Epithelial cell of prostate (primary cell): ENCODE results near the gene LYG1.
"Not testable (repeated sequence)": the region's sequence is repeated elsewhere in the genome, so short reads cannot be mapped to it uniquely, and the experiment has no call there.

Experiments
- DNase-seq: peaks from one replicate; pipeline ENCODE4 v3.0.0-alpha.2; 2011; ENCODE audit warnings: low read depth, low spot score
- H3K27ac ChIP-seq: fragments of 450-650 bp; 2 replicates; pipeline ENCODE4 v1.5.1; 2017; ENCODE audit warnings: mild to moderate bottlenecking

LYG1 gene

DNA sequence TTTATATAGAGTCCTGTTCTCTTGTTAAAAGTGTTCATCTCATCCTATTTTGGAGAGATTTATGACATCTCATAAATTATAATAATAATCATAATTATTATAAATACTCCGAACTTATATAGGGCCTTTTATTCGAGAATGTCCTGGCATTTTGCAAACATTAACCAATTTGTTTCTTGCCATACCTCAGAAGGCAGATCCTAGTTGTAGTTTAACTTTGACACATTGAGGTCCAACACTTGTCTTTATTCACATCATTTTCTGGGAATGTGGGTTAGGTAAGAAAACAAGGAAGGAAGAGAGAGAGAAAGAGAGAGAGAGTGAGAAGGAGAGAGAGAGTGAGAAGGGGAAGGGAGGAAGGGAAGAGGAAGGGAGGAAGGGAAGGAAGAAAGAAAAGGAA is at the start of gene LYG1:
LYG1 (minus strand) TSS at position 101 of the 400 bp plus-strand sequence. CDS start 5,527 bp downstream, outside the sequence.
- not testable (repeated sequence) for H3K27ac ChIP-seq, DNase-seq

DNA sequence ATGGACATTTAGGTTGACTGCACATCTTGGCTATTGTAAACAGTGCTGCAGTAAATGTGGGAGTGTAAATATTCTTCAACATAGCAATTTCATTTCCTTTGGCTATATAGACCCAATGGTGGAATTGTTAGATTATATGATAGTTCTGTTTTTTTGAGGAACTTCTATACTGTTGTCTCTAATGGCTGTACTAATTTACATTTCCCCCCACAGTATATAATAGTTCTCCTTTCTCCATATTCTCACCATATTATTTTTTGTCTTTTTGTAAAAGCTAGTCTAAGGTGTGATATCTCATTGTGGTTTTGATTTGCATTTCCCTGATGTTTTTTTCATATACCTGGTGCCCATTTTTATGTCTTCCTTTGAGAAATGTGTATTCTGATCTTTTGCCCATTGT is 49.2 kb upstream of the LYG1 start:
- DNase-seq: no peak
- no peak overlapping the region for H3K27ac ChIP-seq

DNA sequence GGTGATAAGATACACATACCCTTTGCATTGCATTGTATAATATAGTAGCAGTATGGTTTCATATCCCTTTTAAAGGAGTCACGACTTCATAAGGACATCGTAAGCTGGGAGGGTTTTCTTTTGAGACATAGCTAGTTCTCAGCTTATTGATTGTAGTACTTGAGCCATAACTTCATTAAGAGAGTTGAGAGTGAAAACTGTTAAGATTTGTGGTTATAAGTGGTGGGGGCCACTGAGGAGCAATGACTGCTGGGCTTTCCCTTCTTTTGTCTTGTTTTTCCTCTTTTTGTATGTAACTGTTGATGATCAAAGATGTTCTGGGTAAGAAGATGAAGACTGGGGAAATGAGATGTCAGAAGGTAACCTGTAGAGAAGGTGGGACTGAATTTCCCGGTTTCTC is 47.2 kb upstream of the LYG1 start:
- H3K27ac ChIP-seq: no peak overlapping the region
- DNase-seq: no peak

DNA sequence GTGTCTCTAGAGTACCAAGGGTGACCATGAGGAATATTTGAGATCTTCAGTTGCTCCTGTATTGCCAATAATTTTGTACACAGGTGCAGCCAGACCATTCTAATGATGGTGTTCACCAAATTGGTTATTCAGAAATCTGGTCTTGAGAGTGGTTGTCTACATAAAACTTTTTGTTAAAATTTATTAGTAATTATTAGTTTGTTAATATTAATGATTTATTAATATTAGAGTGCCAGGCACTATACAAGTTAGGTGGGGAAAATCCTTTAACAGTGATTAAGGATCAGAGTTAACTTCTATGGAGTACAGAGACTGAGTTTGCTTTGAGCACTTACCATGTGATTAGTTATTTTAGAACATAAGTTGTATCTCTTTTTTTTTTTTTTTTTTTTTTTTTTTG is 45.2 kb upstream of the LYG1 start:
- H3K27ac ChIP-seq: no peak overlapping the region
- no peak for DNase-seq

DNA sequence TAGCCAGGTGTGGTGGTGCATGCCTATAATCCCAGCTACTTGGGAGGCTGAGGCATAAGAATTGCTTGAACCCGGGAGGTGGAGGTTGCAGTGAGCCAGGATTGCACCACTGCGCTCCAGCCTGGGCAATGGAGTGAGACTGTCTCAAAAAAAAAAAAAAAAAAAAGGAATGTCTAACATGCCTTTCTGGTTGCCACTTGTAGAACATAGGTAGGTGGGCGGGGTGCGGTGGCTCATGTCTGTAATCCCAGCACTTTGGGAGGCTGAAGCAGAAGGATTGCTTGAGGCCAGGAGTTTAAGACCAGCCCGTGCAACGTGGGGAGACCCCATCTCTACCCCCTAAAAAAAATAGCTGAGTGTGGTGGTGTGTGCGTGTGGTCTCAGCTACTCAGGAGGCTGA is 44.4 kb upstream of the LYG1 start:
- not testable (repeated sequence) for H3K27ac ChIP-seq, DNase-seq

DNA sequence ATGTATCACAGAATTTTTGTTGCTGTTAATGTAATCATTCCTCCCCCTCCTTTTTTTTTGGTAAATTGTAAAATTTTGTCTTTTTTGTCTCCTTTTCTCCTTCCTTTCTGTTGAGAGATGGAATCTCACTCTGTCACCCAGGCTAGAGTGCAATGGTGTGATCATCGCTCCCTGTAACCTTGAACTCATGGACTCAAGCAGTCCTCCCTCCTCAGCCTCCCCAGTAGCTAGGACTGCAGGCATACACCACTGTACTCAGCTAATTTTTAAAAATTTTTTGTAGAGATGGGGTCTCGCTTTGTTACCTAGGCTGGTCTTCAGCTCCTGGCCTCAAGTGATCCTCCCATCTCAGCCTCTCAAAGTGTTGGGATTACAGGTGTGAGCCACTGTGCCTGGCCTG is 41.5 kb upstream of the LYG1 start:
- H3K27ac ChIP-seq: no peak overlapping the region
- no peak for DNase-seq

DNA sequence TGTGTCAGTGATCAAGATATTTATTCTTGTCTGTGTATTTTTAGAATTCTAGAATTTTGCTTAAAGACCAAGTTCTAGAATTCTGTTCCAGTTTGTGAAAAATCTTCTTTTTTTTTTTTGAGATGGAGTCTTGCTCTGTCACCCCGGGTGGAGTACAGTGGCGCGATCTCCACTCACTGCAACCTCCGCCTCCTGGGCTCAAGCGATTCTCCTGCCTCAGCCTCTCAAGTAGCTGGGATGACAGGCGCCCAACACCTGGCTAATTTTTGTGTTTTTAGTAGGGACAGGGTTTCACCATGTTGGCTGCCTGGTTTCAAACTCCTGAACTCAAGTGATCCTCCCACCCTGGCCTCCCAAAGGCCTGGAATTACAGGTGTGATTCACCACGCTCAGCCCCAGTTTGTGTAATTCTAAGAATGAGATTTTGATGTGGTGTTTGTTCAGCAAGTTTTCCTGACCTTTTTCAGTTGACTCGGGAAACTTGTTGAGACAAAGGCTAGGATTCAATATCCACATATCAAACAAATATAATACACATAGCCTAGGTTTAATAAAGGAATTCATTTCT is 39.8 kb upstream of the LYG1 start:
- no peak for DNase-seq
- peak overlapping the region; percentile 14 for H3K27ac ChIP-seq

DNA sequence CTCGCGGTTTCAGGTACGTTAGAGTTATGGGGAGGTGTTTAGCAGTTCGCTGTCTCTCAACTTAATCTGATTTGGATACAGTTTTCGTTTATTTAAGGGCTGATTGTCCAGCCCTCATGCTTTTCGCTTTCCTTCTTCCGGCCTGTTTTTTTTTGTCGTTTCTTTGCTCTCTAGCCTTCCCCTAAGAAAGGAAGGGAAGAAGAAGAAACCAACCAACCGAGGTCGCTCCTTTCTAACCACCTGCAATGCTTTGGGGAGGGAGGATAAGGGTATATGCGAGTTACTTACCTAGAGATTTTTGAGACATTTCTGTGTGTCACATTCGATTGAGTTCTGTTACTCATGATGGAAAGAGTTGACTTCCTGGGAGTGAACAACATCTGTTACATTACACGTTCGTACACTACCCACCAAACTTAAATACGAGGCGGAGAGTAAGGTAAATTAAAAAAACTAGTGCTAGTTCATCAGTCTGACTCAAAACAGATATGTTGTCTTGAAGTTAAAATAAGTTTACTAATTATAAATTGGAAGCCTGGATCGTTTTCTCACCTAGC is 37.1 kb upstream of the LYG1 start:
- H3K27ac ChIP-seq: peak overlapping the region; percentile 93
- no peak for DNase-seq

DNA sequence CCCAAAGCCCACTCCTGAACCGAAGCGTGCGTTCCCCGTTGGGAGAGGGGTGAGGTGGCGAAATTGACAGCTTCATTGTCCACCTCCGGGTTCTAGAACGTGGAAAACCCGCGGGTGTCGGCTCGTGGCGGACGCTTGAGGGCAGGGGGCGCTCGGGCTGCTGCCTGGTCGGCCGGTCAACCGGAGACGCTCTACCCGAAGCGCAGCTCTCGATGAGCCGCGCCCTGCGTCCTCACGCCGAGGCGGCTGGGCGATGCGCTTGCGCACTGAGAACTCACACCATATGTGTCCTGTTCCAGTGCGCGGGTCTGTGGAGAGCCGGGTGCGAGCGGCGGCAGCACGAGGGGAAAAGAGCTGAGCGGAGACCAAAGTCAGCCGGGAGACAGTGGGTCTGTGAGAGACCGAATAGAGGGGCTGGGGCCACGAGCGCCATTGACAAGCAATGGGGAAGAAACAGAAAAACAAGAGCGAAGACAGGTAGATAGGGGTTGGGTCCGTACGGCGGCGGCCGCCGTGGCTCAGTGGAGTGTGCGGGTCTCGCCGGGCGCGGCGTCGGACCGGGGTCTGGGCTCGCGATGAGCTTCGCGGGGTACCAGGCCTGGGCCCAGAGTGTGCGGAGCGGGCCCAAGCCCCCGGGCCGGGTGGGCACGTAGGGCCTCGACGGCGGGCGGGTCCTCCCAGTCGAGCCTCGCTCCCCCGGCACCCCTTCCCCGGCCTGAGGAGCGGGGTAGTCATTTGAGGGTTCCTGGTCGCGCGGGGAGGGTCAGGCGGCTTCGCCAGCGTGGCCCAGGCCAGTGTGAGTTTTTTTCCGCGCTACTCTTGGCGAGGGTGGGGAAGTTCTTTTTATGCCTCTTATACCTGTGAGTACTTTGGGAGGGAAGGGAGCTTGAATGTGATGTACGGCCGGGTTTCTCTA is 36.4 kb upstream of the LYG1 start, which contains the start of gene EIF5B:
EIF5B (plus strand) TSS at position 277 of the 916 bp plus-strand sequence; CDS start at position 443, 166 bp downstream.
- H3K27ac ChIP-seq: peak within 1 kb of the TSS; percentile 93
- peak; percentile 68 for DNase-seq

DNA sequence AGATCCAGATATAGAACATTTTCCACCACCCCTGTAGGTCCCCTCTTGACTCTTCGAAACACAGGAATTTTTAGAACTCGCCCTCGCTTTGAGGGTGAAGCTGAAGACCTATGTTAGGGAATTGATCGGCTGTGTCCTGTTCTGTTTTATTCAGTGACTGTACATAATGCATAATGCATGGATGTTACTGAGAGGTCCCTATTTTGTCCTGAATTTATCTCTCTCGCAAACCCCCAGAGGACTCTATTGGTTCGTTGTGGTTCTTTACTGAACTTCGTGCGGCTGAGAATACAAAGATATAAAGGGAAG is 35.8 kb upstream of the LYG1 start:
- no peak for DNase-seq
- peak overlapping the region; percentile 93 for H3K27ac ChIP-seq

DNA sequence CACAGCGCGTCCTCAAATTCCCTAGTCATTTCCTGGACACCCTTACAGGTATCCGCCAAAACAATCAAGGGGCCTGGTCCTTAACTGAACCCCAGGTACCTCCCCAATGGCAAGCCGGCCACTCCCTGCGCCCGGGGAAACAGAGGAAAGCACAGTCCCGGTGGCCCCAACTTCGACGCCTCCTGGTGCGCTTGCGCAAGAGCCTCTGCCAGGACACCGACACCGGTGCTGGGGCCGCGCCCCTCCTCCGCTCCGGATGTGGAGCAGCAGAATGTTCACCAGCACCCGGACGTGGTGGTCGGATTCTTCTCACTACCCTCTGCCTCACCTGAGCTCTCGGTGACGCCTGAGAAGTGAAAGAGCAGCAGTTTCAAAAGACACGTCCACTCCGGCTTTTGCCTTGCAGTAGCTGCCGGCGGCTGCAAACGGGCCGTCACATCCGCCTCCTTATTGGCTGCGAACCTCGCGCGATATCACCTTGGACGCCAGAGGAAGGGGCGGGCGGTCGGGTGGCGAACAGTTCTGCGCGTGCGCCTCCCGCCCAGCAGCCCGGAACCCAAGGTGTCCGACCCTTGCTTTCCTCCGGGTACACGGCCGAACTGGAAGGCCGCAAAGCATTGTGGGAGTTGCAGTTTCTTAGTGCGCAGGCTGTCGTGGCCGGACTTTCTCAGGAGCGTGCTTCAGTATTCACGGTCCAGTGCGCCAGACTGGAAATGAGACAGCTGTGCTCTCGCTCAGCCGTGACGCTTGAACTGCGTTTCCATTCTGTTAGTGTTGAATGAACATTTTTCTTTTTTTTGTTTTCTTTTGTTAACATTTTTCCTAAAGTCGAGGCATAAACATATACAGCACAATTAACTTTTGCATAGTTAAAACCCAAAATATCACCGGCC is 35.2 kb upstream of the LYG1 start, which contains the start of gene TXNDC9:
TXNDC9 (minus strand) TSS at position 423 of the 893 bp plus-strand sequence. CDS start 3,123 bp downstream, outside the sequence.
- H3K27ac ChIP-seq: peak within 1 kb of the TSS; percentile 93
- peak; percentile 99 for DNase-seq

DNA sequence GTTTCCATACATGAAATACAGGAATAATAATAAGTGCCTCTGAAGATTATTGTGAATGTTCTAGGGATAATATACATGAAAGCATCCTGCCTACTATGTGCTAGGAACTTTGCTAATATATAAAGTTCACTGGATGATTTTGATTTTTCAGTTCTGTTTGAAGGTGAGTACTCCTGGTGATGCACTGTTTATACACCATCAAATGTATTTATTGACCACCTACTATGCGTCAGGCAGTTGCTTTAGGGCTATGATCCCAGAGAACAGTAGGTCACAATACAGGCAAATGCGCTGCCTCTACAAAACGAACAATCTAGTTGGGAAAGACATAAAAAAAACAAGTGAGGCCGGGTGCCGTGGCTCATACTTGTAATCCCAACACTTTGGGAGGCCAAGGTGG is 24.4 kb upstream of the LYG1 start:
- H3K27ac ChIP-seq: no peak overlapping the region
- DNase-seq: no peak

DNA sequence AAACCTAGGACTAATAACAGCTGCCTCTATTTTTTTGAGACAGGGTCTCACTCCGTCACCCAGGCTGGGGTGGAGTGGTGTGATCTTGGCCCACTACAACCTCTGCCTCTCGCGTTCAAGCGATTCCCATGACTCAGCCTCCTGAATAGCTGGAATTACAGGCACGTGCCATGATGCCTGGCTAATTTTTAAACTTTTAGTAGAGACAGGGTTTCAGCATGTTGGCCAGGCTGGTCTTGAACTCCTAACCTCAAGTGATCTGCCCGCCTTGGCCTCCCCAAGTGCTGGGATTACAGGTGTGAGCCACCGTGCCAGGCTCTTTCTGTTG is 16.8 kb upstream of the LYG1 start:
- H3K27ac ChIP-seq, DNase-seq: not testable (repeated sequence)

DNA sequence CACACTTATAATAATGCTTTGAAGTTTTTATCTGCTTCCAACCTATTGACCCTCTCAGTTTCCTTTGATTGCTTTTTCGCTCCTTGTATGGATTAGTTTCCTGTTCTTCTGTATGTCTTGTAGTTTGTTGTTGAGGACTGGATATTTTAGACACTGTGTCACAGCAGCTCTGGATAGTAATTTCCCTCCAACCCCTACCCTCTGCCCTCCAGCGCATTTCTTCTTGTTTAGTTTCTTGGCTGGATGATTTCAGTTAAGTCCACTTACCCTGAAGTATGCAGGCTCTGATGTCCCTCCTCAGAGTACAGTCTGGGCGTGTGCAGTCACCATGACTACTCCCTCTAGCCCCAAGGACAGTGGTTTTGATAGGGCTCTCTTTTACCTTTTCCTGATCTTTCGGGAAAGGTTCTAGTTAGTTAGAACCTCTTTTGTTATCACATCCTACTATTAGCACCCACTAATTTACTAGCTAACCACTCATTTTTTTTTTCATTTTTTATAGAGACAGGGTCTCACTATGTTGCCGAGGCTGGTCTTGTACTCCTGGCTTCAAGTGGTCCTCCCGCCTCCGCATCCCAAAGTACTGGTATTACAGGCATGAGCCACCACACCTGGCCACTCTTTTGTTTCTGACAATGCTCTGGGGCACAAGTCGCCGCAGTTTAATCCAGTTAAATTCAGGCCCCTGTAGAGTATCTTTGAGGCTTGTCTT is 16.3 kb upstream of the LYG1 start:
- no peak overlapping the region for H3K27ac ChIP-seq
- DNase-seq: no peak

DNA sequence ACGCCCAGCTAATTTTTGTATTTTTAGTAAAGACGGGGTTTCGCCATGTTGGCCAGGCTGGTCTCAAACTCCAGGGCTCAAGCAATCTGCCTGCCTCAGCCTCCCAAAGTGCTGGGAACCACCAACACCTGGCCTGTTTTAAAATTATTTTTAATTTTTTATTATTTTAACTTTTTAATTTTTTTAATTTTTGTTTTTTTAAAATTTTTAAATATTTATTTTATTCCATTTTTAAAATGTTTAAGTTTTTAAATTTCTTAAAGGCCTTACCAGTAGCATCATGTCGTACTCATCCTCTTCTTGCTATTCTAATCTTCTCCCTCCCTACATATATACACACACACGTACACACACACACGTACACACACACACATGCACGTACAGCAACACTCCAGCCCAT is 1.4 kb downstream of the LYG1 start:
- H3K27ac ChIP-seq: no peak overlapping the region
- DNase-seq: no peak

DNA sequence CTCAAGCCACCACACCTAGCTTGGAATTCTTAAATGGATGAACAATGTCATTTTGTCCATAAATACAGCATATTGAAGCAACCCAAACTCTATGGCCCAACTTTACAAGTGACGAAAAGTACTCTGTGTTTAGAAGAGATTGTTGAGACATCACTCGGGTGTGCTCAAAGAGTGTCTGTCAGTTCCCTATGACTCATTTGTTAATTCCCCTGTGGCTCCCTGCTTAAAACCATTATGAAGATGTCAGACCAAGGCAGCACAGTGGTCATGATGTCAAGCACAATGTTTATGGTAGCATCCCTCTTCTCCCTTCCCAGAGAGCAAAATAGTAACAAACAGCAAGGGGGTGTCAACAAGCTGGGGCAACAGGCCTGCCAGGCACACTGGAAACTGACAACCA is 3.0 kb downstream of the LYG1 start:
- no peak for DNase-seq
- no peak overlapping the region for H3K27ac ChIP-seq

DNA sequence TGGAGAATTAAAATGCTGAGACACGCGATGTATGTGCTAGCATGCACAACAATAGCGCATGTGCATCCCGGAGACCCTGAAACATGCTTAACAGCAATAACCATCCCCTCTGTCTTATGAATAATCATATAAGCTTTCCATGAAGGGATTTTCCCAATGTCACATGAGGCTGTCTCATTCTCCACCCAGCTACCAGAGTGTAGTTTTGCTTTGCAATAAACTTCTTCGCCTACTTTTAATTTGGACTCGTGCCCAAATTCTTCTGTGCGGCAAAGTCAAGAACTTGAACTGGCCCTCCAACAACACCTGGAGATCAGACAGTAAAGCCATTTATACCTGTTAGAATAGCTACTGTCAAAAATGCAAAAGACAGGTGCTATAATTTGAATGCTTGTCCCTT is 15.5 kb downstream of the LYG1 start:
- no peak for DNase-seq
- H3K27ac ChIP-seq: no peak overlapping the region

DNA sequence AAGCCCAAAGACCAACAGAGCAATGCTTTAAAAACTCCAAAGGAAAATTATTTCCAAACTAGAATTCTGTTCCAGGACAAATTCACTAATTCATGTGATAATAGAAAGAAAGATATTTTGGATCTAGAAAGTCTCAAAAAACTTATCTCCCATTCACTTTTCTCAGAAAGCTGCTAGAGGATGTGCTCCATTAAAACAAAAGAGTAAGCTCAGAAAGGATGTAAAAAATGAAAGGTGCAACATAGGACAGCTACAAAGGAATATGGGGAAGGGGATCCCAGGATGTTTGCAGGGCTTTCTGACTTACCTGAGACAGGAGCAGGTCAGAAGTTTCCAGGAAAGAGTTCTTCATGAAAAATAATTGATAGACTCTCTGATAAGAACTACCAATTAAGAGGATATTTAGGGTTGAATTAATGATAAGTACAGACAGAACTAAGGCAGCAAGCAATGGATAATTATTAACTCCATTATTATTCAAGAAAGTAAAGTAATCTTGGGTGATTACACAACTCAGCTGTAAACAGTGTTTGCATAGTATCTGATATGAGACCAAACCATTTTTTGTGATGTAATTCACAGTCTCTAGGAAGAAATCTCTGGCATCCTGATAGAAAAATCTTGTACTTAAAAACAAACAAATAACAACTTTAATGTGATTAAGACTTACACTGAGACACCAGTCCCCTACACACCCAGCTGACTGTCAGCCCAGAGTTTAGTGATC is 20.9 kb downstream of the LYG1 start:
- no peak overlapping the region for H3K27ac ChIP-seq
- no peak for DNase-seq

DNA sequence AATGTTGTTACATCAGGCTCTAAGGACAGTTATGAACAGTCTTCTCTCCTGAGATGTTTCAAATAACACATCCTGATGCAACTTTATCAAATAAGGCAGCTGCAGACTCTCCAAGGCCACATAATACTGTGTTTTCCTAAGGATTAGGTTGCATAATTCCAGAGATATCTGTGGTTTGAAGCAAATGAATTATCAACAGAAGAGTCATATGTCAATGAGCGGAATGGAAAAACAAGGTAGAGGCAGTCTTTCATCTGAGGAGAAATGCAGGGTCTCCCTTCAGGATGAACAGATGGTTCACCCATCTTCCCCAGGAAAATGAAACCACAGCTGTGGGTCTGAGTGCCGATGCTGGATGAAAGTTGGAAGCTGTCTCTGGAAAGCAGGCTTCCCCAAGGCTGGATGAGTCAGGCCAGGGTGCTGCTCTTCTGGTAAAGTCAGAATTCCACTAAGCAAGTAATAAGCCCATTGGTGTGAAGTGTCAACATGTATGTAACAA is 22.2 kb downstream of the LYG1 start:
- H3K27ac ChIP-seq: peak overlapping the region; percentile 54

More for the DNA sequence above, 22.2 kb downstream of the LYG1 start:
- DNase-seq: peak; percentile 50
